Epithelial cell of proximal tubule (primary cell): Measurements from ENCODE around the gene VCAN. TPM values are rescaled to one million over a fixed set of nuclear protein-coding genes. Genes with fewer than 3 reads are reported as not detected.
A peak's percentile ranks its signal among the peaks of the same experiment; 100 is the strongest.

Experiments
- DNase-seq: peaks from one replicate; pipeline ENCODE4 v3.0.0-alpha.2; 2011; ENCODE audit warnings: low read depth
- H3K4me3 ChIP-seq: 2 replicates; pipeline ENCODE4 v1.5.1; 2011; ENCODE audit warnings: low read depth, mild to moderate bottlenecking, low read length
- total RNA-seq: library from RNA; depleted of rRNA; stranded (reverse); fragments of >200 nt; gene quantifications from 2 replicates; pipeline ENCODE4 v1.2.3, GENCODE V29; 2015
- TF ChIP-seq, protein P1 (sequence below): conservative IDR thresholded peaks from 2 replicates; pipeline ENCODE4 v1.5.1; 2012; ENCODE audit warnings: low read depth, mild to moderate bottlenecking, low read length

The VCAN gene
- total RNA-seq, 1 donor from 2014 or later: 323 TPM

DNA sequence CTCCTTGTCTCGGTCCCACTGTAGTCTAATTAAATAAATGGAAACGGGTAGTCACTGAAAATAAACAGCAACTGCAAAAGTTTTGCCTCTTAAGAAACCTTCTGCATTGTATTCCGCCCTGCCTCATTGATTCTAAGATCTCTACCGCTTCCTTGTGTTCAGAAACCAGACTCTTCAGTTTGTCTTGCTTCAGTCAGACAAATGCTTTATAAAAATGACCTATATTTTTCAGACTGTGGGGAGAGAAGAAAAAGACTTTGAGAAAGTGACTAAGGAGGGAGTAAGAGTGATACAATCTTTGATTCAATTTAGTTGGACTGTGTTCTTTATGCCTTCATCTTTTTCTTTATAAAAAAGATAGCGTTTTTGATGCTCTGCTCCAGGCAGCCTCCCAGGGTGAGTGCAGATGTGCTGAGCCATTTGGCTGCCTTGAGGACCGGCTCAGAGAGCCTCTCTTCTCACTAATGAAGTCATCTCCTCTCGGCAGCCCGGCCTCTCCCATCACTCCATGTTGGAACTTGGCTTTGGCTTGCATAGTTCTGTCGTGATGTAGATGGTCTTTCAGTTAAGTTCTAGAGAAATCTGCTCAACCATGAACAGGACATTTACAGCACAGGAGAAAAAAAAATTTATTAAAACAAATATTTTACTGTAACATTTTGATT, 4.0 kb upstream of the VCAN start:
- TF ChIP-seq, protein P1, sequence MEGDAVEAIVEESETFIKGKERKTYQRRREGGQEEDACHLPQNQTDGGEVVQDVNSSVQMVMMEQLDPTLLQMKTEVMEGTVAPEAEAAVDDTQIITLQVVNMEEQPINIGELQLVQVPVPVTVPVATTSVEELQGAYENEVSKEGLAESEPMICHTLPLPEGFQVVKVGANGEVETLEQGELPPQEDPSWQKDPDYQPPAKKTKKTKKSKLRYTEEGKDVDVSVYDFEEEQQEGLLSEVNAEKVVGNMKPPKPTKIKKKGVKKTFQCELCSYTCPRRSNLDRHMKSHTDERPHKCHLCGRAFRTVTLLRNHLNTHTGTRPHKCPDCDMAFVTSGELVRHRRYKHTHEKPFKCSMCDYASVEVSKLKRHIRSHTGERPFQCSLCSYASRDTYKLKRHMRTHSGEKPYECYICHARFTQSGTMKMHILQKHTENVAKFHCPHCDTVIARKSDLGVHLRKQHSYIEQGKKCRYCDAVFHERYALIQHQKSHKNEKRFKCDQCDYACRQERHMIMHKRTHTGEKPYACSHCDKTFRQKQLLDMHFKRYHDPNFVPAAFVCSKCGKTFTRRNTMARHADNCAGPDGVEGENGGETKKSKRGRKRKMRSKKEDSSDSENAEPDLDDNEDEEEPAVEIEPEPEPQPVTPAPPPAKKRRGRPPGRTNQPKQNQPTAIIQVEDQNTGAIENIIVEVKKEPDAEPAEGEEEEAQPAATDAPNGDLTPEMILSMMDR: no peak
- DNase-seq: no peak
- no peak overlapping the region for H3K4me3 ChIP-seq

DNA sequence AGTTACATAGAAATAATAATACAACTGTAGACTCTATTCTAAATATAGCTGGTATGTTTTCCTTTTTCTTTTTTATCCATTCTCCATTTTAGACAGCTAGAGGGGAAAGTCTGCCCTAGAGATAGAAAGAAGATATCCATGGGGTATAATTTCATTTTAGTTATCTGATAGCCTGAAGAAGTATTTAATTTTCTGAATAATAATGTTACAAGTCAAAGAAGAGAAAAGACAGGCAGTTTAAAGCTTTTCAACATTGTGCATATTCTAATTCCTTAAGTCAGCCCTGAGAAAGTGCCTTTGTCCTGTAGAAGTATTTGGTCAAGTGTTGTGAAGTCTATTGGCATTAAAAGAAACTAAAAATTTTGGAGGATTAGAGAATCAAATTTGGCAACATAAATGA, 2.5 kb upstream of the VCAN start:
- no peak overlapping the region for H3K4me3 ChIP-seq
- no peak for DNase-seq
- TF ChIP-seq, protein P1: no peak

DNA sequence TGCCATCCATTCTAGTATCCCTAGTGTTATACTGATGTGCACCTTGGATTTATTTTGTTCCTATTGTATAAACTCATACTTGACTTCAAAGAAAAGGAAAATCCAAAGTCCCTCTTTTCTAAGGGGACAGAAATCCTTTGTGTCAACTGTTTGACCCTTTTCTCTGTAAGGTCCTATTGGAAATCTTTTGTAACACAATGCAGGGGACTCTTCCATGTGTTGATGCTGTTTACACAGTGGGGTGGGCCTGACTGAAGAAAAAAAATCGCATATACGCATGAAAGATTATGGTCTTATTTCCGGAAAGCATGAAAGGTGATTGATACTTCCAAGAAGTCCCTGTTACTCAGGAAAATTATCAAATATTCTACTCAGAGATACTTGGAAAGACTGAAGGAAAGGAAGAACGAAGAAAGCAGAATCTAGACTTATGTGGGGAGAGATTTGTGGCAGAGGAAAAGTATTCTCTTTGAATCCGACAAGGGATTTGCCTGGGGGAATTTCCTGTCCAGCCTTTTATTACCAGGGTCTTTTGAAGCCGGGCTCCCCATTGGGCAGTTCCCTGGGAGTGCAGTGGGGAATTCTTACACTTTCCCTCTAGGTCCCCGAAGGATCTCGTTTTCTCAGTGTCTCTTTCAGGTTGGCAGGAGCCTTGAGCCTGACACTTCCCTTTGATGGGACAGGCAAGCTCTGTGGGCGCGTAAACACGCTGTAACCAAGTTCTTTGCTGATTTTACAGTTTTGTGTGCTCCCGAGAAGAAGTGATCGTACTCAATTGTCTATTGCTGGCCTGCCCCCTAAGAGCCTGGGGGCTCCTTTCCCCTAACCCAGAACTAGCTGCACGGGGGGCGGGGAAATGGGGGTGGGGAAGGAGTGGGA, 779 bp upstream of the VCAN start:
- no peak for DNase-seq
- TF ChIP-seq, protein P1: no peak
- peak overlapping the region; percentile 69 for H3K4me3 ChIP-seq

DNA sequence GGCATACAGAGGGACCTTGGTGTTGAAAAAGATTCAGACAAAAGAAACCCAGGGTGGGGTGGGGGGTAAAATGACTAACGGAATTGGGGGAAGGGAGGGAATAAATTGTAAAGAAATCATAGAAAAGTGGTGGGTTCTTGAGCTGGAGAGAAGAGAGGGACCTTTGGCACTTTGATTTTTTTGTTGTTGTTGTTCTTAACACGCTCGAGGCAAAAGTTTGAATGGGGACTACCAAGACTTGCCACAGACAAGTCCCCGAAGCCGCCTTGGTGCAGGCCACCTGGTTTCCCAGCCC, 616 bp downstream of the VCAN start:
- H3K4me3 ChIP-seq: peak overlapping the region; percentile 69
- DNase-seq: no peak
- TF ChIP-seq, protein P1: no peak

DNA sequence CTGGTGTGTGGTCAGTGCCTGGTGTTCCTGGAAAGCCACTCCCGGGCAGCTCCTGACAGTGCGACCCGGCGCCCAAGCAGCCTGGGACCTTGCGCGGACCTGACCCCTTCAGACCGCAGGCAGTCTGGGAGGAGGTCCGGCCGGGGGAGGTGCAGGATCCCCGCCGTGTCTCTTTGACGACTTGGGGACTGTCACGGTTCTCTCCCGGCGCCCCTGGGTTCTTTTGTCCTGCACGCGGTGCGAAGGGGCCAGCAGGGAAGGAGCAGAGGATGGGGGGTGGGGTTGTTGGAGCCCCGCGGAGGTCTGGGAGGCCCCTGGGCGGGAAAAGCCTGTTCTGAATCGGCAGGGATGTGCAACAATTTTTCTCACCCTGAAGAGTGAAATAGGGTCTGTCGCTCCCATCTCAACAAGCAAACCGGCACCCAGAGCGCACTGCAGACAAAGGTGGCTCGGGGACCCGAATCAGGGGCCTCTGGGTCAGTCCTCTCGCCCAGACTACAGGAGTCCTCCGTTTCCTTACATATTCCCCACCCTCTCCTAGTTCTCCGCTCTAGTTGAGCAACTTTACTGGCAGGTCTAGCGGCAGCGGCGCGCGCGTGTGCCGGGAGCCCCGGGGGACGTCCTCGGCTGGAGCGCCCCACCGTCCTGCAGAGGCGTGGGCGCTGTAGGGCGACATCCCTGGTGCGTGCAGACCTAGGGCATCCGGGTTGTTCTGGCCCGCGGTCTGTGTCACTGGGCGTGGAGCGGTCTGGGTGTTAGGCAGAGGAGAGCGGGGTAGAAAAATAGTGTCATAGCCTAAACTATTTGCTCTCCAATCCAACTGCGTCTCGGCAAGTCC, 1.2 kb downstream of the VCAN start:
- no peak for DNase-seq
- H3K4me3 ChIP-seq: peak overlapping the region; percentile 69
- TF ChIP-seq, protein P1: no peak

DNA sequence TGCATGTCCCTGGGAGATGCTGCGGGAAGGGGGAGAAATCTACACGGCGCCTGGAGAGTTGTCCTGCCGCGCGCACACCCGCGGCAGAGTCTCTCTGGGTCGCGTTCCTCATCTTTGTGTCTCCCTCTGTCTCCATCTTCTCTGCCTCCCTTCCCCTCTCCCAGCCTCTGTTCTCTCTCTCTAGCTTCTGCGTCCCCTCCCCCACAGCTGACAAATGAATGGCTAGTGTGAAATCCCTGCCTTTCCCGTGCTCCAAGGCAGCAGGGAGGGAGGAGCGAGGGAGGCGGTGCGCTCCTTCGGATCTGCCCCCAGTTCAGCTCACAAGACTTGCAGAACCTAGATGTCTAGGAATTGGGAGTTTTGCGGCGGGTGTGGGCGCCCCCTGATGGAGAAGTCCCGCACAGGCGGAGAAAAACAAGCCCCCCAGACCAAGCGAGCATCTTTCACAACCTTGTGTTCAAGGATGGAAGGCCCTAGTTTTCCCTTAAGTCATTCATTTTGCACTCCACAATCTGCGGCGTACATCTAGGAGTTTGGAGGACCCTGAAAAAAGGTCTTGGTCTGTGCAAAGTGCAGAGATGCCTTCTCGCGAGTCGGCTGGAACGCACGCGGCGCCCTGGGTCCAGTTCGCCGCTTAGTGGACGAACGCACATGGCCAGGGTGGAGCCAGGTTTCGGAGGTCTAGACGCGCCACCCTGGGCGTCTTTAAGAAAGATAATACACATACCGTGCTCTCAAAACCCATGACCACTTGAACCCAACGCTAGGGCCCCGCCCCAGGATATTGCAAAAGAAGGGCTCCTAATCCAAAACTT, 2.0 kb downstream of the VCAN start:
- H3K4me3 ChIP-seq: peak overlapping the region; percentile 69
- DNase-seq: peak; percentile 86
- TF ChIP-seq, protein P1: peak; percentile 89
